Measurements from ENCODE around the gene SHISA9. TPM values are rescaled to one million over a fixed set of nuclear protein-coding genes. Genes with fewer than 3 reads are reported as not detected.

Gene SHISA9
- total and polyA plus RNA-seq, 7 donors = 0.01 to 0.97 (median 0.07) TPM

- WGBS, 3 donors = 70 to 74% (median 72%) methylated on average over 3 of the region's 3 CpGs
- H3K36me3 ChIP-seq (ENCODE audit: insufficient read depth in 1 of 2, low read depth in 1 of 2) = no peaks in the 10 kb centered on the region
- H3K9me3 ChIP-seq = no peaks in the 10 kb centered on the region
- no peak for DNase-seq
- TF ChIP-seq CTCF (IDR thresholded peaks at IDR 0.05) = no peak
- no peak overlapping the region for H3K27ac ChIP-seq
- no peaks in the 10 kb centered on the region for H3K4me1 ChIP-seq
- no peaks in the 10 kb centered on the region for H3K27me3 ChIP-seq (ENCODE audit: insufficient read depth in 3 of 3, low read length in 2 of 3)
- ATAC-seq = no peak
- H3K4me3 ChIP-seq = no peak overlapping the region
- intact Hi-C loops (cut with DNase I) = no loop called here
These were observed 42.9 kb downstream of the SHISA9 start for GRCh38 chr16:12944300-12944699.

DNA sequence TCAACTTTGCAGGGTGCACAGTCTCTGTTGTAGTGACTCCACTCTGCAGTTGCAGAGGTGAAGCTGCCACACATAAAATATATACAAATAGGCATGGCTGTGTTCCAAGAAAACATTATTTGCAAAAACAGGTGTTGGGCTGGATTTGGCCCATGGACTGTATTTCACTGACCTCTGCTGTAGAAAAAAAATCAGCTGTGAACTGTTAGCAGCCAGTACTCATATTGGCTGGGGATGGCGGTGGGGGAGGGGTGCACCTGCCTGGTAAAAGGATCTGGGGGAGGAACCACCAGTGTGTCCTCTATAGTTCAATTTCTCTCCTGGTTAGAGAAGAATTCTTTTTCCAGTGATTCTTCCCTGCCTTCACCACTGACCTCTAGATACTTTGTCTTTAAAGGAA is 50.0 kb downstream of the SHISA9 start:
- H3K36me3 ChIP-seq (ENCODE audit: insufficient read depth in 1 of 2, low read depth in 1 of 2) = no peaks in the 10 kb centered on the region
- no peaks in the 10 kb centered on the region for H3K27me3 ChIP-seq (ENCODE audit: insufficient read depth in 3 of 3, low read length in 2 of 3)
- ATAC-seq (no peak), DNase-seq (no peak)
- no peak for TF ChIP-seq CTCF (IDR thresholded peaks at IDR 0.05)
- intact Hi-C loops (cut with DNase I) = no loop called here
- no peak overlapping the region for H3K4me3 ChIP-seq
- no peaks in the 10 kb centered on the region for H3K9me3 ChIP-seq
- H3K4me1 ChIP-seq = no peaks in the 10 kb centered on the region
- H3K27ac ChIP-seq = no peak overlapping the region
- 37 to 56% (median 53%) methylated on average over 1 of the region's 1 CpG for WGBS, 3 donors

GRCh38 chr16:12951976-12952375 is 50.6 kb downstream of the SHISA9 start:
- intact Hi-C loops (cut with DNase I) = no loop called here
- WGBS, 3 donors = 81 to 88% (median 82%) methylated on average over 4 of the region's 4 CpGs
- H3K4me1 ChIP-seq = no peaks in the 10 kb centered on the region
- no peak for ATAC-seq
- H3K4me3 ChIP-seq = no peak overlapping the region
- no peak for TF ChIP-seq CTCF (IDR thresholded peaks at IDR 0.05)
- no peaks in the 10 kb centered on the region for H3K9me3 ChIP-seq
- no peak for DNase-seq
- no peaks in the 10 kb centered on the region for H3K27me3 ChIP-seq (ENCODE audit: insufficient read depth in 3 of 3, low read length in 2 of 3)
- no peak overlapping the region for H3K27ac ChIP-seq
- H3K36me3 ChIP-seq (ENCODE audit: insufficient read depth in 1 of 2, low read depth in 1 of 2) = no peaks in the 10 kb centered on the region

GRCh38 chr16:12958366-12958765 is 57.0 kb downstream of the SHISA9 start:
- intact Hi-C loops (cut with DNase I) = no loop called here
- Histone ChIP-seq H3K27me3 (ENCODE audit: insufficient read depth in 3 of 3, low read length in 2 of 3) (no peaks in the 10 kb centered on the region), H3K36me3 (ENCODE audit: insufficient read depth in 1 of 2, low read depth in 1 of 2) (no peaks in the 10 kb centered on the region), H3K4me1 (no peaks in the 10 kb centered on the region), H3K27ac (no peak overlapping the region), H3K4me3 (no peak overlapping the region), H3K9me3 (no peaks in the 10 kb centered on the region)
- ATAC-seq (no peak), DNase-seq (no peak)
- no peak for TF ChIP-seq CTCF (IDR thresholded peaks at IDR 0.05)

GRCh38 chr16:12959072-12959471 is 57.7 kb downstream of the SHISA9 start:
- Histone ChIP-seq H3K4me3 (no peak overlapping the region), H3K27ac (no peak overlapping the region), H3K9me3 (no peaks in the 10 kb centered on the region), H3K36me3 (ENCODE audit: insufficient read depth in 1 of 2, low read depth in 1 of 2) (no peaks in the 10 kb centered on the region), H3K27me3 (ENCODE audit: insufficient read depth in 3 of 3, low read length in 2 of 3) (no peaks in the 10 kb centered on the region), H3K4me1 (no peaks in the 10 kb centered on the region)
- no peak for DNase-seq
- no peak for ATAC-seq
- intact Hi-C loops (cut with DNase I) = no loop called here
- no peak for TF ChIP-seq CTCF (IDR thresholded peaks at IDR 0.05)
